CD4-positive, alpha-beta memory T cell (primary cell): ENCODE measurements around the gene BUD13. TPM values are rescaled to one million over a fixed set of nuclear protein-coding genes. Genes with fewer than 3 reads are reported as not detected.
A peak's percentile ranks its signal among the peaks of the same experiment; 100 is the strongest.

ENCODE experiments used
- CTCF ChIA-PET: fragments of 350-600 bp; sonication (Branson Sonifier 250); formaldehyde crosslinking; loops from one replicate; lab custom pipeline; 2021; ENCODE audit warnings: inconsistent platforms; ENCODE audit not compliant: partially characterized antibody; lab: Charles Lee
- POLR2A ChIA-PET: fragments of 350-600 bp; sonication (Branson Sonifier 250); formaldehyde crosslinking; loops from one replicate; lab custom pipeline; 2021; ENCODE audit not compliant: partially characterized antibody; lab: Charles Lee
- DNase-seq, 5 donors: peaks; one replicate each; pipeline versions ENCODE4 v3.0.0 to v3.0.0-alpha.2; 2020 to 2022; ENCODE audit warnings: mixed read lengths in 1 of 5
- H3K27ac ChIP-seq: one replicate; pipeline ENCODE4 v1.7.0; 2013; ENCODE audit warnings: low read depth, low read length
- H3K27me3 ChIP-seq: 2 replicates; pipeline ENCODE4 v1.7.0; 2013; ENCODE audit warnings: mild to moderate bottlenecking, low read length, moderate library complexity; ENCODE audit not compliant: insufficient read depth
- H3K36me3 ChIP-seq: 2 replicates; pipeline ENCODE4 v1.7.0; 2013; ENCODE audit warnings: mild to moderate bottlenecking, low read length, moderate library complexity; ENCODE audit not compliant: insufficient read depth
- H3K4me1 ChIP-seq: 2 replicates; pipeline ENCODE4 v1.7.0; 2013; ENCODE audit warnings: mild to moderate bottlenecking, low read length, moderate library complexity; ENCODE audit not compliant: insufficient read depth
- H3K4me3 ChIP-seq, 2 donors: one replicate each; pipeline ENCODE4 v1.7.0; 2013; ENCODE audit warnings: low read length in 2 of 2, mild to moderate bottlenecking in 1 of 2
- H3K9me3 ChIP-seq, 2 donors: one replicate each; pipeline ENCODE4 v1.7.0; 2013; ENCODE audit warnings: low read length in 2 of 2, control low read depth in 1 of 2; ENCODE audit not compliant: control insufficient read depth in 1 of 2
- H3K27ac Mint-ChIP-seq, 7 donors: one replicate each; pipeline ENCODE4 v1.8.0; 2020 to 2021; ENCODE audit warnings: mixed read lengths in 7 of 7, mild to moderate bottlenecking in 6 of 7, inconsistent platforms in 3 of 7, moderate library complexity in 3 of 7
- H3K27me3 Mint-ChIP-seq, 2 donors: one replicate each; pipeline ENCODE4 v1.8.0; 2020 to 2021; ENCODE audit warnings: mixed read lengths in 2 of 2
- H3K36me3 Mint-ChIP-seq, 2 donors: one replicate each; pipeline ENCODE4 v1.8.0; 2020 to 2021; ENCODE audit warnings: mixed read lengths in 2 of 2, inconsistent platforms in 1 of 2, mild to moderate bottlenecking in 1 of 2
- H3K4me1 Mint-ChIP-seq, 4 donors: one replicate each; pipeline ENCODE4 v1.8.0; 2020 to 2021; ENCODE audit warnings: mixed read lengths in 4 of 4, mild to moderate bottlenecking in 1 of 4
- H3K4me3 Mint-ChIP-seq, 8 donors: one replicate each; pipeline ENCODE4 v1.8.0; 2020 to 2021; ENCODE audit warnings: mixed read lengths in 8 of 8, mild to moderate bottlenecking in 7 of 8, moderate library complexity in 6 of 8, inconsistent platforms in 3 of 8
- H3K9me3 Mint-ChIP-seq, 8 donors: one replicate each; pipeline ENCODE4 v1.8.0; 2020 to 2021; ENCODE audit warnings: mixed read lengths in 8 of 8, mild to moderate bottlenecking in 5 of 8, inconsistent platforms in 3 of 8, moderate library complexity in 1 of 8
- intact Hi-C: fragments of 100-400 bp; cut with micrococcal nuclease; formaldehyde crosslinking; loops from one replicate; pipeline ENCODE4 v1.15.1; 2023
- polyA plus RNA-seq, 2 donors: library from polyadenylated mRNA; unstranded; fragments of 300-500 nt; fragmentation: Illumina TruSeq; gene quantifications; one replicate each; pipeline ENCODE4 v1.2.3, GENCODE V29; 2021
- total RNA-seq, 2 experiments: library from RNA; stranded (reverse); gene quantifications; one replicate each; pipeline ENCODE4 v1.2.3, GENCODE V29; 2021

The BUD13 gene
- total and polyA plus RNA-seq, 4 experiments from 2014 or later, result 2.3 to 23.1 (median 20.3) TPM

GRCh38 chr11:116736763-116737162 is 36.0 kb downstream of the BUD13 start:
- Mint-ChIP-seq H3K27ac (no peak overlapping the region), H3K27me3 (no peaks in the 10 kb centered on the region), H3K4me1 (peaks cover 4 to 9% (median 7%) of the 10 kb centered on the region in 4 donors), H3K4me3 (peak overlapping the region in 1 of 8 donors; percentile 5), H3K36me3 (no peaks in the 10 kb centered on the region), H3K9me3 (no peaks in the 10 kb centered on the region)
- Histone ChIP-seq H3K36me3 (no peaks in the 10 kb centered on the region), H3K27ac (no peak overlapping the region), H3K9me3 (no peaks in the 10 kb centered on the region), H3K4me1 (peaks cover 8% of the 10 kb centered on the region), H3K27me3 (no peaks in the 10 kb centered on the region), H3K4me3 (no peak overlapping the region)
- POLR2A ChIA-PET, result no interaction called here
- intact Hi-C loops, result no loop called here
- CTCF ChIA-PET, result interaction anchor here (1.2 to 6.1 kb wide), 2 partner anchors 6 to 10 kb away, joined by 3 to 30 read pairs; no protein-coding TSS in a partner anchor
- no peak for DNase-seq

GRCh38 chr11:116733969-116734508 is 38.7 kb downstream of the BUD13 start:
- H3K27me3 Mint-ChIP-seq, result peaks cover 0 to 2% of the 10 kb centered on the region in 2 donors
- no peaks in the 10 kb centered on the region for H3K36me3 ChIP-seq
- H3K4me3 ChIP-seq, result no peak overlapping the region
- H3K36me3 Mint-ChIP-seq, result no peaks in the 10 kb centered on the region
- peaks cover 8% of the 10 kb centered on the region for H3K4me1 ChIP-seq
- H3K9me3 ChIP-seq, result no peaks in the 10 kb centered on the region
- no peaks in the 10 kb centered on the region for H3K9me3 Mint-ChIP-seq
- peaks cover 4 to 9% (median 7%) of the 10 kb centered on the region in 4 donors for H3K4me1 Mint-ChIP-seq
- DNase-seq, result no peak
- ChIA-PET CTCF (interaction anchor here (1.1 to 6.1 kb wide), 7 partner anchors 9 to 372 kb away, joined by 3 to 51 read pairs (median 14); partner anchors contain the start of gene APOA1), POLR2A (no interaction called here)
- no peak overlapping the region for H3K27ac Mint-ChIP-seq
- no peak overlapping the region for H3K4me3 Mint-ChIP-seq
- intact Hi-C loops, result no loop called here
- H3K27ac ChIP-seq, result no peak overlapping the region
- H3K27me3 ChIP-seq, result no peaks in the 10 kb centered on the region

GRCh38 chr11:116733043-116733755 is 39.6 kb downstream of the BUD13 start:
- POLR2A ChIA-PET, result interaction anchor here (0.9 to 1.0 kb wide), 2 partner anchors 102 to 373 kb away, joined by 3 to 4 read pairs; no protein-coding TSS in a partner anchor
- peaks cover 4 to 9% (median 7%) of the 10 kb centered on the region in 4 donors for H3K4me1 Mint-ChIP-seq
- peak overlapping the region in 1 of 8 donors; percentile 51 for H3K4me3 Mint-ChIP-seq
- no peak overlapping the region for H3K4me3 ChIP-seq
- intact Hi-C loops, result no loop called here
- H3K27ac Mint-ChIP-seq, result no peak overlapping the region
- no peaks in the 10 kb centered on the region for H3K9me3 ChIP-seq
- no peak overlapping the region for H3K27ac ChIP-seq
- H3K27me3 ChIP-seq, result no peaks in the 10 kb centered on the region
- no peaks in the 10 kb centered on the region for H3K36me3 ChIP-seq
- CTCF ChIA-PET, result interaction anchor here (0.7 to 6.1 kb wide), 13 partner anchors 8 to 491 kb away, joined by 3 to 51 read pairs (median 4); partner anchors contain the start of genes APOA1 and PAFAH1B2
- H3K27me3 Mint-ChIP-seq, result peaks cover 2 to 4% of the 10 kb centered on the region in 2 donors
- no peak for DNase-seq
- H3K4me1 ChIP-seq, result peaks cover 8% of the 10 kb centered on the region
- no peaks in the 10 kb centered on the region for H3K36me3 Mint-ChIP-seq
- no peaks in the 10 kb centered on the region for H3K9me3 Mint-ChIP-seq

GRCh38 chr11:116732271-116733042 is 40.3 kb downstream of the BUD13 start:
- H3K4me1 ChIP-seq, result peaks cover 8% of the 10 kb centered on the region
- Mint-ChIP-seq H3K27ac (no peak overlapping the region), H3K36me3 (no peaks in the 10 kb centered on the region), H3K4me1 (peaks cover 4 to 9% (median 7%) of the 10 kb centered on the region in 4 donors), H3K4me3 (peak overlapping the region in 1 of 8 donors; percentile 51), H3K27me3 (peaks cover 2 to 8% of the 10 kb centered on the region in 2 donors), H3K9me3 (no peaks in the 10 kb centered on the region)
- DNase-seq, result peak in 4 of 5 donors; percentile 41 to 50 (median 44)
- H3K9me3 ChIP-seq, result no peaks in the 10 kb centered on the region
- POLR2A ChIA-PET, result interaction anchor here (0.9 to 1.0 kb wide), 2 partner anchors 103 to 373 kb away, joined by 3 to 4 read pairs; no protein-coding TSS in a partner anchor
- no peak overlapping the region for H3K4me3 ChIP-seq
- H3K27me3 ChIP-seq, result no peaks in the 10 kb centered on the region
- CTCF ChIA-PET, result interaction anchor here (0.6 to 6.1 kb wide), 17 partner anchors 8 to 530 kb away, joined by 3 to 51 read pairs (median 3); partner anchors contain the start of genes APOA1 and PAFAH1B2
- intact Hi-C loops, result loop anchor here (1.0 kb wide), 2 partner anchors 104 to 494 kb away; no protein-coding TSS in a partner anchor
- no peak overlapping the region for H3K27ac ChIP-seq
- no peaks in the 10 kb centered on the region for H3K36me3 ChIP-seq

GRCh38 chr11:116731821-116732220 is 41.0 kb downstream of the BUD13 start:
- Histone ChIP-seq H3K27ac (no peak overlapping the region), H3K4me3 (no peak overlapping the region), H3K27me3 (no peaks in the 10 kb centered on the region), H3K9me3 (no peaks in the 10 kb centered on the region), H3K4me1 (peaks cover 8% of the 10 kb centered on the region), H3K36me3 (no peaks in the 10 kb centered on the region)
- Mint-ChIP-seq H3K36me3 (no peaks in the 10 kb centered on the region), H3K27ac (no peak overlapping the region), H3K9me3 (no peaks in the 10 kb centered on the region), H3K27me3 (peaks cover 2 to 9% of the 10 kb centered on the region in 2 donors), H3K4me3 (no peak overlapping the region), H3K4me1 (peaks cover 4 to 9% (median 7%) of the 10 kb centered on the region in 4 donors)
- intact Hi-C loops, result loop anchor here (1.0 kb wide), 2 partner anchors 104 to 494 kb away; no protein-coding TSS in a partner anchor
- POLR2A ChIA-PET, result interaction anchor here (0.9 to 1.0 kb wide), 2 partner anchors 104 to 374 kb away, joined by 3 to 4 read pairs; no protein-coding TSS in a partner anchor
- DNase-seq, result no peak
- CTCF ChIA-PET, result interaction anchor here (1.3 to 6.1 kb wide), 10 partner anchors 9 to 495 kb away, joined by 3 to 51 read pairs (median 7); partner anchors contain the start of genes APOA1 and PAFAH1B2

GRCh38 chr11:116731097-116731761 is 41.6 kb downstream of the BUD13 start:
- Histone ChIP-seq H3K27ac (no peak overlapping the region), H3K27me3 (no peaks in the 10 kb centered on the region), H3K36me3 (no peaks in the 10 kb centered on the region), H3K9me3 (no peaks in the 10 kb centered on the region), H3K4me3 (no peak overlapping the region), H3K4me1 (peaks cover 8% of the 10 kb centered on the region)
- DNase-seq, result no peak
- intact Hi-C loops, result no loop called here
- Mint-ChIP-seq H3K4me1 (peaks cover 4 to 9% (median 7%) of the 10 kb centered on the region in 4 donors), H3K36me3 (no peaks in the 10 kb centered on the region), H3K4me3 (no peak overlapping the region), H3K9me3 (no peaks in the 10 kb centered on the region), H3K27me3 (peaks cover 2 to 15% of the 10 kb centered on the region in 2 donors), H3K27ac (no peak overlapping the region)
- CTCF ChIA-PET, result interaction anchor here (1.6 to 6.1 kb wide), 4 partner anchors 10 to 496 kb away, joined by 4 to 51 read pairs (median 18); no protein-coding TSS in a partner anchor
- POLR2A ChIA-PET, result no interaction called here
